Transverse colon (tissue), 4 donors: ENCODE data around the gene MEI4. TPM values are rescaled to one million over a fixed set of nuclear protein-coding genes. Genes with fewer than 3 reads are reported as not detected.

ENCODE experiments used
- DNase-seq: peaks from one replicate; pipeline ENCODE4 v3.0.0-alpha.2; 2019
- H3K27ac ChIP-seq, 4 donors: fragments of 200-600 bp; sonication (generic); 2 replicates each; pipeline ENCODE4 v1.5.1; 2016 to 2018; ENCODE audit warnings: inconsistent platforms in 4 of 4
- H3K27me3 ChIP-seq: fragments of 200-600 bp; sonication (generic); 2 replicates; pipeline ENCODE4 v1.5.1; 2017; ENCODE audit warnings: inconsistent platforms
- H3K36me3 ChIP-seq, 4 donors: fragments of 200-600 bp; sonication (generic); 2 replicates each; pipeline ENCODE4 v1.5.1; 2017 to 2019; ENCODE audit warnings: inconsistent platforms in 4 of 4
- H3K4me1 ChIP-seq, 4 donors: fragments of 200-600 bp; sonication (generic); 2 replicates each; pipeline ENCODE4 v1.5.1; 2017 to 2020; ENCODE audit warnings: inconsistent platforms in 4 of 4
- H3K4me3 ChIP-seq, 4 donors: fragments of 200-600 bp; sonication (generic); 1 replicate in 1 of 4; 2 replicates in 3 of 4; pipeline versions ENCODE4 v1.5.1 to v1.6.1; 2017 to 2019; ENCODE audit warnings: inconsistent platforms in 4 of 4
- H3K9me3 ChIP-seq, 2 donors: fragments of 200-600 bp; sonication (generic); 2 replicates each; pipeline ENCODE4 v1.5.1; 2017 to 2019; ENCODE audit warnings: inconsistent platforms in 2 of 2
- CTCF ChIP-seq, 5 experiments: fragments of 200-600 bp in 3 of 5; fragments of 450-650 bp in 2 of 5; sonication (generic) in 3 of 5; IDR thresholded peaks; 1 replicate in 2 of 5; 2 replicates in 3 of 5; pipeline ENCODE4 v1.5.1; 2016 to 2017; ENCODE audit warnings: antibody characterized with exemption in 5 of 5, inconsistent platforms in 3 of 5, mild to moderate bottlenecking in 2 of 5, moderate library complexity in 1 of 5
- EP300 ChIP-seq: sonication (generic); formaldehyde crosslinking; IDR thresholded peaks from one replicate; pipeline ENCODE4 v1.6.1; 2017; ENCODE audit warnings: antibody characterized with exemption, low read depth
- POLR2A ChIP-seq: fragments of 450-650 bp; IDR thresholded peaks from one replicate; pipeline ENCODE4 v1.6.1; 2016; ENCODE audit warnings: antibody characterized with exemption, mild to moderate bottlenecking, moderate library complexity
- POLR2AphosphoS5 ChIP-seq, 3 donors: sonication (generic); formaldehyde crosslinking; IDR thresholded peaks; one replicate each; pipeline ENCODE4 v1.6.1; 2016; ENCODE audit warnings: antibody characterized with exemption in 3 of 3
- WGBS, 2 donors: methylation state at CpG; one replicate each; pipeline ENCODE4 v1.1.5; 2018; ENCODE audit warnings: low coverage in 1 of 2; 5-methylcytosine and 5-hydroxymethylcytosine counted together
- in situ Hi-C, 4 donors: fragments of 200-750 bp; cut with MboI; loops; one replicate each; pipeline versions ENCODE4 v1.15.0 to v1.15.1; 2017; ENCODE audit warnings: low sequenced_read_pairs in 3 of 4, low pct_ligation_motif_present in 1 of 4, low pct_unique_long_range_greater_than_20kb in 1 of 4
- intact Hi-C: fragments of 100-400 bp; cut with DNase I; formaldehyde crosslinking; loops from one replicate; pipeline ENCODE4 v1.15.1; 2023; ENCODE audit warnings: low total_unique reads
- total RNA-seq, 4 donors: library from RNA; depleted of rRNA; stranded (reverse); fragments of >200 nt; gene quantifications; one replicate each; pipeline ENCODE4 v1.1.0, GENCODE V29; 2016

MEI4 gene
- total RNA-seq, 4 donors from 2014 or later: under 0.01 TPM; not detected in 3

- no peak for TF ChIP-seq EP300
- TF ChIP-seq POLR2A: no peak
- no peak for TF ChIP-seq POLR2AphosphoS5 (IDR thresholded peaks at IDR 0.05)
- TF ChIP-seq CTCF (IDR thresholded peaks at IDR 0.05): no peak
- intact Hi-C loops: no loop called here
- H3K9me3 ChIP-seq: no peaks in the 10 kb centered on the region
- no peaks in the 10 kb centered on the region for H3K27me3 ChIP-seq
- H3K4me1 ChIP-seq: no peaks in the 10 kb centered on the region
- WGBS, 2 donors: 75 to 90% methylated on average over 4 of the region's 4 CpGs
- in situ Hi-C loops: no loop called here
- DNase-seq: no peak
- H3K36me3 ChIP-seq: no peaks in the 10 kb centered on the region
- no peak overlapping the region for H3K4me3 ChIP-seq
- no peak overlapping the region for H3K27ac ChIP-seq
These were observed 14.0 kb downstream of the MEI4 start for GRCh38 chr6:77666846-77667245.

- H3K9me3 ChIP-seq: no peaks in the 10 kb centered on the region
- WGBS, 2 donors: 80 to 83% methylated on average over 1 to 2 of the region's 2 CpGs
- in situ Hi-C loops: no loop called here
- intact Hi-C loops: no loop called here
- no peak for TF ChIP-seq POLR2AphosphoS5 (IDR thresholded peaks at IDR 0.05)
- no peak for TF ChIP-seq CTCF (IDR thresholded peaks at IDR 0.05)
- H3K27ac ChIP-seq: no peak overlapping the region
- no peaks in the 10 kb centered on the region for H3K4me1 ChIP-seq
- no peaks in the 10 kb centered on the region for H3K27me3 ChIP-seq
- DNase-seq: no peak
- no peak overlapping the region for H3K4me3 ChIP-seq
- no peaks in the 10 kb centered on the region for H3K36me3 ChIP-seq
These were observed 17.1 kb downstream of the MEI4 start for GRCh38 chr6:77669913-77670312.

- H3K36me3 ChIP-seq: no peaks in the 10 kb centered on the region
- in situ Hi-C loops: no loop called here
- H3K4me3 ChIP-seq: no peak overlapping the region
- intact Hi-C loops: no loop called here
- DNase-seq: no peak
- WGBS, 2 donors: 79 to 81% methylated on average over 1 to 2 of the region's 2 CpGs
- TF ChIP-seq EP300 (no peak), CTCF (IDR thresholded peaks at IDR 0.05) (no peak), POLR2AphosphoS5 (IDR thresholded peaks at IDR 0.05) (no peak), POLR2A (no peak)
- H3K4me1 ChIP-seq: no peaks in the 10 kb centered on the region
- no peaks in the 10 kb centered on the region for H3K9me3 ChIP-seq
- H3K27me3 ChIP-seq: no peaks in the 10 kb centered on the region
- no peak overlapping the region for H3K27ac ChIP-seq
These were observed 21.4 kb downstream of the MEI4 start for GRCh38 chr6:77674211-77674610.

GRCh38 chr6:77678048-77678447 is 25.2 kb downstream of the MEI4 start:
- in situ Hi-C loops: no loop called here
- H3K4me3 ChIP-seq: no peak overlapping the region
- no peak for TF ChIP-seq POLR2AphosphoS5 (IDR thresholded peaks at IDR 0.05)
- no peak for TF ChIP-seq CTCF (IDR thresholded peaks at IDR 0.05)
- TF ChIP-seq EP300: no peak
- TF ChIP-seq POLR2A: no peak
- no peaks in the 10 kb centered on the region for H3K36me3 ChIP-seq
- intact Hi-C loops: no loop called here
- H3K27me3 ChIP-seq: no peaks in the 10 kb centered on the region
- no peak for DNase-seq
- H3K27ac ChIP-seq: no peak overlapping the region
- no peaks in the 10 kb centered on the region for H3K4me1 ChIP-seq
- 78 to 80% methylated on average over 4 of the region's 4 CpGs for WGBS, 2 donors
- H3K9me3 ChIP-seq: no peaks in the 10 kb centered on the region
